DMS79 treated with DMSO at 0.1 percent for 48 hours (cell line): Measurements from ENCODE around the gene CRTC1.
A peak's percentile ranks its signal among the peaks of the same experiment; 100 is the strongest.
"Not testable (repeated sequence)": the region's sequence is repeated elsewhere in the genome, so short reads cannot be mapped to it uniquely, and the experiment has no call there.

Experiments used
- DNase-seq: peaks from one replicate; lab custom pipeline; 2025; lab: John Stamatoyannopoulos, UW

CRTC1 gene

GRCh38 chr19:18730885-18731513 lies 47.5 kb downstream of the CRTC1 start:
- no peak for DNase-seq

- no peak for DNase-seq
Measured at GRCh38 chr19:18731562-18732008, 48.1 kb downstream of the CRTC1 start.

- peak; percentile 61 for DNase-seq
Measured at GRCh38 chr19:18733196-18733647, 49.7 kb downstream of the CRTC1 start.

- DNase-seq: not testable (repeated sequence)
Measured at GRCh38 chr19:18733762-18734332, 50.4 kb downstream of the CRTC1 start.

GRCh38 chr19:18735324-18735723 lies 51.8 kb downstream of the CRTC1 start:
- peak; percentile 8 for DNase-seq

- DNase-seq: no peak
Measured at GRCh38 chr19:18735752-18736151, 52.3 kb downstream of the CRTC1 start.

GRCh38 chr19:18736415-18737336 lies 53.2 kb downstream of the CRTC1 start:
- DNase-seq: peak; percentile 4

- DNase-seq: no peak
Measured at GRCh38 chr19:18737337-18737953, 54.0 kb downstream of the CRTC1 start.

- DNase-seq: no peak
Measured at GRCh38 chr19:18737954-18738351, 54.5 kb downstream of the CRTC1 start.

GRCh38 chr19:18738961-18739690 lies 55.6 kb downstream of the CRTC1 start:
- DNase-seq: no peak

- DNase-seq: peak; percentile 80
Measured at GRCh38 chr19:18741124-18742121, 57.9 kb downstream of the CRTC1 start.

- DNase-seq: no peak
Measured at GRCh38 chr19:18742324-18742723, 58.8 kb downstream of the CRTC1 start.

- DNase-seq: peak; percentile 11
Measured at GRCh38 chr19:18742838-18743783, 59.6 kb downstream of the CRTC1 start.

- DNase-seq: no peak
Measured at GRCh38 chr19:18743784-18744418, 60.4 kb downstream of the CRTC1 start.

- no peak for DNase-seq
Measured at GRCh38 chr19:18745012-18745735, 61.7 kb downstream of the CRTC1 start.

- no peak for DNase-seq
Measured at GRCh38 chr19:18745931-18746330, 62.5 kb downstream of the CRTC1 start.

GRCh38 chr19:18746401-18747325 lies 63.2 kb downstream of the CRTC1 start:
- no peak for DNase-seq
